GM21737 (cell line): ENCODE data around the gene TOP3B.
"Not testable (repeated sequence)": the region's sequence is repeated elsewhere in the genome, so short reads cannot be mapped to it uniquely, and the experiment has no call there.

ENCODE experiments used
- ATAC-seq: cut with Tn5 transposase; IDR thresholded peaks from one replicate; pipeline ENCODE4 v1.9.1; 2021; ENCODE audit warnings: mild to moderate bottlenecking, moderate library complexity; ENCODE audit not compliant: unreplicated experiment

Gene TOP3B

DNA sequence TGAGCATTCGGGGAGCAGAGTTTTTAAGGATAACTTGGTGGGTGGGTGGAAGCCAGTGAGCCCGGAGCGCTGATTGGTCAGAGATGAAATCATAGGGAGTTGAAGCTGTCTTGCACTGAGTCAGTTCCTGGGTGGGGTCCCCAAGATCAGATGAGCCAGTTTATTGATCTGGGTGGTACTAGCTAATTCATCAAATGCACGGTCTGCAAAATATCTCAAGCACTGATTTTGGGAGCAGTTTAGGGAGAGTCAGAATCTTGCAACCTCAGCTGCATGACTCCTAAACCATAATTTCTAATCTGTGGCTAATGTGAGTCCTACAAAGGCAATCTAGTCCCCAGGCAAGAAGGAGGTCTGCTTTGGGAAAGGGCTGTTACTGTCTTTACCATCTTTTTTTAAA is 72.2 kb downstream of the TOP3B start:
- not testable (repeated sequence) for ATAC-seq

DNA sequence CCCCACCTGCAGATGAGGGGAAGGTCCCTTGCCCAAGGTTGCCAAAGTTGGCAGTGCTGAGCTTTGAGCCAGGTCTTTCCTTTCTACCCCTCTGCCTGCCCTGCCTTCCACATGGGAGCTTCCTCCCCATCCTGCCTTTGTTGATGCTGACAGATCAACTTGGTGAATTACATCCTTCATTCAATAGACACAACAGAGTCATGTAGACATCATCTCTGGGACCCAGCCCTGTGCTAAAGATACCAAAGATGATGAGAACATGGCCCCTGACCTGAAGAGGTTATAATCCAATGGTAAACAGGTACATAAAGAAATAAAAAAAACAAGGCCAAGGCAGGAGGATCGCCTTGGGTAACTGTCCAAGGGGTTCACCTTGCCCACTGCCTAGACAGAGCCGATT is 72.7 kb downstream of the TOP3B start:
- ATAC-seq, result no peak

GRCh38 chr22:21907638-21908522 is 74.7 kb downstream of the TOP3B start:
- no peak for ATAC-seq
